ENCODE results near the gene HDGFL1.

HDGFL1 gene

GRCh38 chr6:22605736-22606135, 36.4 kb downstream of the HDGFL1 start:
- no peak for DNase-seq (ENCODE audit: low read depth)
- no peak for TF ChIP-seq CTCF (IDR thresholded peaks at IDR 0.05; ENCODE audit: insufficient read depth, low read depth, low read length, missing control alignments)
- no peak overlapping the region for H3K4me3 ChIP-seq (ENCODE audit: low read depth, low read length)

GRCh38 chr6:22610127-22610526, 40.8 kb downstream of the HDGFL1 start:
- TF ChIP-seq CTCF (IDR thresholded peaks at IDR 0.05; ENCODE audit: insufficient read depth, low read depth, low read length, missing control alignments) = no peak
- H3K4me3 ChIP-seq (ENCODE audit: low read depth, low read length) = no peak overlapping the region
- DNase-seq (ENCODE audit: low read depth) = no peak

DNA sequence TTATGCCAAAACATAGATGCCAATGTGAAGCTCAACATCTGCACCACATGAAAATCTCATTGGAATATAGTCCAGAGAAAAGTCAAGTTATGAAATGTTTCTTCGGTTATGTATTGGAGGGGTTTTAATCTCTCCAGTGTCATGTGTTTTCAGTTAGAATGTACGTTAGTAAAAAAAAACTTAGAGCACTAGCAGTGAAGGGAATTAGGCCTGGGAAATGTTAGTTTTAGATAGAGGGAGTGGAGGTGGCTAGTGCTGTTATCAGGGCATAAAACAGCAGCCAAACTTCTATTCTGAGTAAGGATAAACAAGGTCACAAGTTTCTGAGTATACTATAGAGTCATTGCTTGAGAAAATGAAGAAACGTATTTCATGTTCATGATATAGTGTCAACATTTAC, 42.9 kb downstream of the HDGFL1 start:
- no peak for DNase-seq (ENCODE audit: low read depth)
- no peak overlapping the region for H3K4me3 ChIP-seq (ENCODE audit: low read depth, low read length)
- TF ChIP-seq CTCF (IDR thresholded peaks at IDR 0.05; ENCODE audit: insufficient read depth, low read depth, low read length, missing control alignments) = no peak

GRCh38 chr6:22613051-22613450, 43.7 kb downstream of the HDGFL1 start:
- H3K4me3 ChIP-seq (ENCODE audit: low read depth, low read length) = no peak overlapping the region
- DNase-seq (ENCODE audit: low read depth) = no peak
- no peak for TF ChIP-seq CTCF (IDR thresholded peaks at IDR 0.05; ENCODE audit: insufficient read depth, low read depth, low read length, missing control alignments)

DNA sequence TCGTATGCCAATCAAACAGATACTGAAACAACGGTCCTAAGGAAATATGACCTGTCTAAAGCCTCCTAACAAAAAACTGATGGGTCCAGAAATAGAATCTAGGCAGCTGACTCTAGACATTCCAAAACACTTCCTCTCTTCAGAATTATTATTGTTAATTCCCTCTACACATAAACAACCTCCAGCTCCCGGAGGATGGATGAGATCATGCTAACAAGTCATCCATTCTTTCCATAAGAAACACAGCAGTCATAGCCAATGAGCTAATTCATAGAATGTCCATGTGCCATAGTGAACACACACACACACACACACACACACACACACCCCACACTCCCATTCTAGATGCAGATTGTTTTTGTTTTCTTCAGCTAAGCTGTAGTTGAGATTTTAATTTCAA, 44.3 kb downstream of the HDGFL1 start:
- no peak for DNase-seq (ENCODE audit: low read depth)
- TF ChIP-seq CTCF (IDR thresholded peaks at IDR 0.05; ENCODE audit: insufficient read depth, low read depth, low read length, missing control alignments) = no peak

DNA sequence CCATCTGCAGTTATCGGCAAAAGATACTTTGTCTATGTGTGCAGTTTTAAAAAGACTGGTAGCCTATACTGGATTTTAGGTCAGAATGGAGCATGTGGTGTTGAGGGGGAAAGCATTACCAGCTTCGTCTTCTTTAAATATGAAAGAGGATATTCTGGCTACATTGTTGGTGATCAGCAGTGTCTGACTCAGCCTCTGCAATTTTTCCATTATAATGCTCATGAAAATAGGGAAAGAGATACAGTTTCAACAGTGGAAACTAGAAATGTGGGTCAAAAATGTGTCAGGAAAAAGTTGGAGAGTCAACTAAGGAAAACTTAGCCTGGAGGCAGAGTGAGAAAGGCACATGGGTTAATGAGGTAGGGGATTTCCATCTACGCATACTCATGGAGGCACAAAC, 45.2 kb downstream of the HDGFL1 start:
- H3K4me3 ChIP-seq (ENCODE audit: low read depth, low read length) = no peak overlapping the region
- DNase-seq (ENCODE audit: low read depth) = no peak
- TF ChIP-seq CTCF (IDR thresholded peaks at IDR 0.05; ENCODE audit: insufficient read depth, low read depth, low read length, missing control alignments) = no peak

More for the DNA sequence above, 44.3 kb downstream of the HDGFL1 start:
- H3K4me3 ChIP-seq (ENCODE audit: low read depth, low read length) = no peak overlapping the region

- no peak for DNase-seq (ENCODE audit: low read depth)
- no peak for TF ChIP-seq CTCF (IDR thresholded peaks at IDR 0.05; ENCODE audit: insufficient read depth, low read depth, low read length, missing control alignments)
- H3K4me3 ChIP-seq (ENCODE audit: low read depth, low read length) = no peak overlapping the region
Measured at GRCh38 chr6:22621028-22621427, 51.7 kb downstream of the HDGFL1 start.

All from GM12865 (cell line).